Thyroid gland (tissue), 4 donors: ENCODE results near the gene OR6C2.

ENCODE experiments used
- POLR2A ChIP-seq, 2 donors: fragments of 450-650 bp; IDR thresholded peaks; one replicate each; pipeline ENCODE4 v1.6.1; 2017; ENCODE audit warnings: antibody characterized with exemption in 2 of 2, mild to moderate bottlenecking in 2 of 2, moderate library complexity in 1 of 2
- TF ChIP-seq, protein P1 (sequence below), 6 experiments: fragments of 200-600 bp in 3 of 6; fragments of 450-650 bp in 3 of 6; sonication (generic) in 3 of 6; IDR thresholded peaks; one replicate each; pipeline ENCODE4 v1.5.1; 2016 to 2019; ENCODE audit warnings: antibody characterized with exemption in 6 of 6, mild to moderate bottlenecking in 2 of 6, inconsistent platforms in 1 of 6, moderate library complexity in 1 of 6

DNA sequence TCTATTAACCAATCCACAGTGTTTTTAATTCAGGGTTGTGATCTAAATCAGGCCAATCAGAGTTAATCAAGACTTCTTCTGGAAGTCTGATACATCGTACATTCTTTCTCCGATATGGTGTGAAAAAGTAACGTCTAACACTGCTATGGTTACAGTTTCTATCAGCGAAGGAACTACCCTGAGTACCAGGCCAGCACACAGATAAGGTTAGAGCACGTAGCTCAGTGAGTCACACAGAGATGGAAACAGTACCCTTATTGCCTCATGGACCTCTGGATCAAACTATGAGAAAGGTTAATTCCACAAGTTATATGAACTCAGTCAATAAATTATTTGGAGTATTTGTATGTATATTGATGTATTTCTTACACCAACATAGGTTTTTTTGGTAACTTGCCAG is 51.6 kb downstream of the OR6C2 start:
- TF ChIP-seq, protein P1, sequence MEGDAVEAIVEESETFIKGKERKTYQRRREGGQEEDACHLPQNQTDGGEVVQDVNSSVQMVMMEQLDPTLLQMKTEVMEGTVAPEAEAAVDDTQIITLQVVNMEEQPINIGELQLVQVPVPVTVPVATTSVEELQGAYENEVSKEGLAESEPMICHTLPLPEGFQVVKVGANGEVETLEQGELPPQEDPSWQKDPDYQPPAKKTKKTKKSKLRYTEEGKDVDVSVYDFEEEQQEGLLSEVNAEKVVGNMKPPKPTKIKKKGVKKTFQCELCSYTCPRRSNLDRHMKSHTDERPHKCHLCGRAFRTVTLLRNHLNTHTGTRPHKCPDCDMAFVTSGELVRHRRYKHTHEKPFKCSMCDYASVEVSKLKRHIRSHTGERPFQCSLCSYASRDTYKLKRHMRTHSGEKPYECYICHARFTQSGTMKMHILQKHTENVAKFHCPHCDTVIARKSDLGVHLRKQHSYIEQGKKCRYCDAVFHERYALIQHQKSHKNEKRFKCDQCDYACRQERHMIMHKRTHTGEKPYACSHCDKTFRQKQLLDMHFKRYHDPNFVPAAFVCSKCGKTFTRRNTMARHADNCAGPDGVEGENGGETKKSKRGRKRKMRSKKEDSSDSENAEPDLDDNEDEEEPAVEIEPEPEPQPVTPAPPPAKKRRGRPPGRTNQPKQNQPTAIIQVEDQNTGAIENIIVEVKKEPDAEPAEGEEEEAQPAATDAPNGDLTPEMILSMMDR (IDR thresholded peaks at IDR 0.05) = no peak
- no peak for TF ChIP-seq POLR2A (IDR thresholded peaks at IDR 0.05)
